Loucy (cell line): Measurements from ENCODE around the gene KRT35.

Experiments used
- EZH2phosphoT487 ChIP-seq: fragments of 200-600 bp; IDR thresholded peaks from 2 replicates; pipeline ENCODE4 v1.6.1; 2018; ENCODE audit warnings: antibody characterized with exemption, mild to moderate bottlenecking, moderate library complexity, borderline replicate concordance
- TF ChIP-seq, protein P1 (sequence below): fragments of 200-600 bp; sonication (generic); conservative IDR thresholded peaks from 2 replicates; pipeline ENCODE4 v1.5.1; 2014; ENCODE audit warnings: mild to moderate bottlenecking, antibody characterized with exemption, low read length

DNA sequence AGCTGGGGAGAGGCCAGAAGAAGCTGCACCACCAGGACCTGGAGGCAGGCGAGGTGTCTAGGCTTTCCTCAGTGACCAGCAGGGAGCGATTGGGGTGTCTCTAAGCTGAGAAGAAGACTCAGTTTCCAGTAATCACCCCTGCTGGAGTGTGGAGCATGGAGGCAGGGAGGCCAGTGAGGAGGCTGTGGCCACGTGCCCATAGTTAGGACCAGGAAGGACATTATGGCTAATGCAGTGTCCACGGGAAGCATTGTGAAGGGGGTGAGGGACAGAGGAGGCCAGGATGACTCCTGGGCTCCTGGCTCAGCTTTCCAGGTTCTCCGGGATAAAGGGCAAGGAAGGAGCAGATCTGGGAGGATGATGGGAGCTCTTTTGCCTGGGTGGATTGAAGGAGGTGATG is 18.8 kb upstream of the KRT35 start:
- TF ChIP-seq, protein P1, sequence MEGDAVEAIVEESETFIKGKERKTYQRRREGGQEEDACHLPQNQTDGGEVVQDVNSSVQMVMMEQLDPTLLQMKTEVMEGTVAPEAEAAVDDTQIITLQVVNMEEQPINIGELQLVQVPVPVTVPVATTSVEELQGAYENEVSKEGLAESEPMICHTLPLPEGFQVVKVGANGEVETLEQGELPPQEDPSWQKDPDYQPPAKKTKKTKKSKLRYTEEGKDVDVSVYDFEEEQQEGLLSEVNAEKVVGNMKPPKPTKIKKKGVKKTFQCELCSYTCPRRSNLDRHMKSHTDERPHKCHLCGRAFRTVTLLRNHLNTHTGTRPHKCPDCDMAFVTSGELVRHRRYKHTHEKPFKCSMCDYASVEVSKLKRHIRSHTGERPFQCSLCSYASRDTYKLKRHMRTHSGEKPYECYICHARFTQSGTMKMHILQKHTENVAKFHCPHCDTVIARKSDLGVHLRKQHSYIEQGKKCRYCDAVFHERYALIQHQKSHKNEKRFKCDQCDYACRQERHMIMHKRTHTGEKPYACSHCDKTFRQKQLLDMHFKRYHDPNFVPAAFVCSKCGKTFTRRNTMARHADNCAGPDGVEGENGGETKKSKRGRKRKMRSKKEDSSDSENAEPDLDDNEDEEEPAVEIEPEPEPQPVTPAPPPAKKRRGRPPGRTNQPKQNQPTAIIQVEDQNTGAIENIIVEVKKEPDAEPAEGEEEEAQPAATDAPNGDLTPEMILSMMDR: no peak
- no peak for TF ChIP-seq EZH2phosphoT487
